Measurements from ENCODE around the gene PDGFC. TPM values are rescaled to one million over a fixed set of nuclear protein-coding genes. Genes with fewer than 3 reads are reported as not detected.

PDGFC gene
- total and polyA plus RNA-seq, 2 of the 8 experiments (the other 6 are each of a cell fraction or from before 2014, with no cell fraction given) = 0.65 to 2.7 TPM

- H4K20me1 ChIP-seq (replicated peaks in 1 of 2; ENCODE audit: control insufficient read depth in 1 of 2, insufficient read depth in 2 of 2, low read length in 2 of 2) = no peaks in the 10 kb centered on the region
- H3K4ac ChIP-seq (replicated peaks; ENCODE audit: insufficient read length, low read depth, low read length) = no peak overlapping the region
- H3K14ac ChIP-seq (ENCODE audit: insufficient read length) = no peak overlapping the region
- H3K9ac ChIP-seq (replicated peaks in 1 of 4; ENCODE audit: extremely low read depth in 1 of 4, low read depth in 3 of 4, low read length in 3 of 4) = no peak overlapping the region
- H2AFZ ChIP-seq (ENCODE audit: low read length) = no peak overlapping the region
- 91% methylated on average over 5 of the region's 5 CpGs; no CpG with 5 or more reads in 1 of the 2 experiments for WGBS, 2 experiments (ENCODE audit: extremely low coverage in 1 of 2, insufficient coverage in 1 of 2, insufficient read length in 1 of 2, insufficient replicate concordance in 2 of 2, low coverage in 1 of 2, low lambda C conversion rate in 2 of 2, missing lambda C conversion rate in 1 of 2)
- no peaks in the 10 kb centered on the region for H3K23me2 ChIP-seq (ENCODE audit: low read depth, low read length)
- ChIA-PET CTCF (ENCODE audit: partially characterized antibody) (no interaction called here), POLR2A (ENCODE audit: partially characterized antibody) (no interaction called here)
- no peak for FAIRE-seq
- H3K4me2 ChIP-seq (ENCODE audit: insufficient read depth in 1 of 2, low read depth in 2 of 2, low read length in 2 of 2) = no peak overlapping the region
- TF ChIP-seq BRCA1 (IDR thresholded peaks at IDR 0.05; ENCODE audit: low read depth, low read length) (no peak), EP300 (IDR thresholded peaks at IDR 0.05; ENCODE audit: borderline replicate concordance in 1 of 2, low read depth in 2 of 2, low read length in 2 of 2) (no peak), SAP30 (IDR thresholded peaks at IDR 0.05; ENCODE audit: insufficient read depth, insufficient replicate concordance, low read length) (no peak), POLR2A (IDR thresholded peaks at IDR 0.05; ENCODE audit: control extremely low read depth in 1 of 2, low read depth in 2 of 2, low read length in 2 of 2) (no peak)
- H3K9me3 ChIP-seq (ENCODE audit: insufficient read depth in 2 of 2, low read depth in 1 of 2, low read length in 1 of 2) = no peaks in the 10 kb centered on the region
- H4K8ac ChIP-seq (ENCODE audit: extremely low read depth, insufficient read depth, low read length) = no peak overlapping the region
- H2AK5ac ChIP-seq (ENCODE audit: low read depth, low read length) = no peak overlapping the region
- no peak overlapping the region for H2BK5ac ChIP-seq (ENCODE audit: low read depth, low read length)
- no peak overlapping the region for H3K27ac ChIP-seq (ENCODE audit: low read depth, low read length)
- no peak overlapping the region for H3K23ac ChIP-seq (ENCODE audit: insufficient read length)
- no peaks in the 10 kb centered on the region for H3K36me3 ChIP-seq (ENCODE audit: control insufficient read depth in 2 of 4, insufficient read depth in 4 of 4, low read length in 3 of 4)
- H4K5ac ChIP-seq (ENCODE audit: insufficient read length, low read depth, low read length) = no peak overlapping the region
- H3K18ac ChIP-seq (ENCODE audit: extremely low read depth, low read length) = no peak overlapping the region
- H3K79me2 ChIP-seq (ENCODE audit: control insufficient read depth in 1 of 2, insufficient read depth in 2 of 2, low read length in 2 of 2) = no peaks in the 10 kb centered on the region
- H2BK120ac ChIP-seq (replicated peaks; ENCODE audit: low read depth, low read length) = no peak overlapping the region
- H4K91ac ChIP-seq (replicated peaks; ENCODE audit: insufficient read length, low read length) = no peak overlapping the region
- no peak overlapping the region for H2BK20ac ChIP-seq (ENCODE audit: low read length)
- H3K79me1 ChIP-seq (ENCODE audit: low read depth, low read length) = no peaks in the 10 kb centered on the region
- no peaks in the 10 kb centered on the region for H3K27me3 ChIP-seq (replicated peaks in 1 of 4; ENCODE audit: control insufficient read depth in 3 of 4, extremely low read depth in 1 of 4, insufficient read depth in 3 of 4, low read length in 3 of 4)
- H2BK12ac ChIP-seq (ENCODE audit: low read depth, low read length) = no peak overlapping the region
- H3K56ac ChIP-seq (replicated peaks; ENCODE audit: insufficient read length, low read depth, low read length) = no peak overlapping the region
- no peaks in the 10 kb centered on the region for H3K4me1 ChIP-seq (replicated peaks in 1 of 4; ENCODE audit: control insufficient read depth in 3 of 4, insufficient read depth in 4 of 4, low read length in 3 of 4)
- no peak overlapping the region for H3K4me3 ChIP-seq (ENCODE audit: extremely low read depth in 1 of 4, insufficient read depth in 2 of 4, low read depth in 3 of 4, low read length in 4 of 4)
- no peak for DNase-seq (ENCODE audit: low read depth in 1 of 2, low spot score in 2 of 2)
- no peak overlapping the region for H2BK15ac ChIP-seq (ENCODE audit: low read length)
These were observed 37.9 kb downstream of the PDGFC start for GRCh38 chr4:156933633-156934258.
